ENCODE results near the gene GJB6.

- TF ChIP-seq POLR2A (IDR thresholded peaks at IDR 0.05) (no peak), CTCF (IDR thresholded peaks at IDR 0.05) (no peak)
Observed at GRCh38 chr13:20272588-20273171, 40.6 kb upstream of the GJB6 start.
